T-helper 2 cell treated with Interferon-gamma antibody and Interleukin-4, amounts not matched to agents 5 μg/mL and 100 μg/mL, for 36 hours (primary cell): ENCODE results near the gene NOTCH2.
"Not testable (repeated sequence)": the region's sequence is repeated elsewhere in the genome, so short reads cannot be mapped to it uniquely, and the experiment has no call there.

Experiments used
- DNase-seq: peaks from one replicate; pipeline ENCODE4 v3.0.0; 2021; ENCODE audit warnings: low spot score
- H3K27ac Mint-ChIP-seq: one replicate; pipeline ENCODE4 v1.8.0; 2021; ENCODE audit warnings: mild to moderate bottlenecking, mixed read lengths
- H3K27me3 Mint-ChIP-seq: one replicate; pipeline ENCODE4 v1.8.0; 2021; ENCODE audit warnings: low read depth, mixed read lengths
- H3K36me3 Mint-ChIP-seq: one replicate; pipeline ENCODE4 v1.8.0; 2021; ENCODE audit warnings: low read depth, mixed read lengths
- H3K4me1 Mint-ChIP-seq: one replicate; pipeline ENCODE4 v1.8.0; 2021; ENCODE audit warnings: low read depth, mixed read lengths
- H3K4me3 Mint-ChIP-seq: one replicate; pipeline ENCODE4 v1.8.0; 2022; ENCODE audit warnings: mild to moderate bottlenecking, moderate library complexity, mixed read lengths
- H3K9me3 Mint-ChIP-seq: one replicate; pipeline ENCODE4 v1.8.0; 2021; ENCODE audit warnings: mixed read lengths

The NOTCH2 gene

GRCh38 chr1:120001035-120001434, 68.4 kb downstream of the NOTCH2 start:
- not testable (repeated sequence) for DNase-seq, H3K27me3 Mint-ChIP-seq, H3K4me1 Mint-ChIP-seq, H3K27ac Mint-ChIP-seq, H3K9me3 Mint-ChIP-seq, H3K4me3 Mint-ChIP-seq
- H3K36me3 Mint-ChIP-seq, result peaks cover 17% of the 10 kb centered on the region

- H3K27me3 Mint-ChIP-seq, DNase-seq, H3K4me1 Mint-ChIP-seq, H3K9me3 Mint-ChIP-seq, H3K4me3 Mint-ChIP-seq, H3K27ac Mint-ChIP-seq: not testable (repeated sequence)
- H3K36me3 Mint-ChIP-seq, result peaks cover 11% of the 10 kb centered on the region
Observed at GRCh38 chr1:119996731-119997312, 72.6 kb downstream of the NOTCH2 start.

GRCh38 chr1:119995975-119996374, 73.5 kb downstream of the NOTCH2 start:
- H3K9me3 Mint-ChIP-seq, H3K27me3 Mint-ChIP-seq, H3K4me1 Mint-ChIP-seq, H3K36me3 Mint-ChIP-seq, H3K27ac Mint-ChIP-seq, DNase-seq, H3K4me3 Mint-ChIP-seq: not testable (repeated sequence)

GRCh38 chr1:119988306-119989062, 81.0 kb downstream of the NOTCH2 start:
- Mint-ChIP-seq H3K9me3 (no peaks in the 10 kb centered on the region), H3K4me1 (peaks cover 40% of the 10 kb centered on the region), H3K4me3 (peak overlapping the region; percentile 58), H3K36me3 (peaks cover 39% of the 10 kb centered on the region), H3K27me3 (no peaks in the 10 kb centered on the region), H3K27ac (peak overlapping the region; percentile 69)
- DNase-seq, result peak; percentile 23

GRCh38 chr1:119987686-119988085, 81.8 kb downstream of the NOTCH2 start:
- peak overlapping the region; percentile 69 for H3K27ac Mint-ChIP-seq
- H3K9me3 Mint-ChIP-seq, result no peaks in the 10 kb centered on the region

GRCh38 chr1:119987112-119987511, 82.3 kb downstream of the NOTCH2 start:
- no peak for DNase-seq
- H3K36me3 Mint-ChIP-seq, result peaks cover 43% of the 10 kb centered on the region
- peak overlapping the region; percentile 56 for H3K27ac Mint-ChIP-seq
- no peaks in the 10 kb centered on the region for H3K9me3 Mint-ChIP-seq
- peaks cover 42% of the 10 kb centered on the region for H3K4me1 Mint-ChIP-seq
- H3K4me3 Mint-ChIP-seq, result peak overlapping the region; percentile 13
- H3K27me3 Mint-ChIP-seq, result no peaks in the 10 kb centered on the region

More at GRCh38 chr1:119987686-119988085, 81.8 kb downstream of the NOTCH2 start:
- Mint-ChIP-seq H3K36me3 (peaks cover 41% of the 10 kb centered on the region), H3K27me3 (no peaks in the 10 kb centered on the region), H3K4me1 (peaks cover 40% of the 10 kb centered on the region), H3K4me3 (peak overlapping the region; percentile 58)
- DNase-seq, result no peak

GRCh38 chr1:119986007-119986497, 83.4 kb downstream of the NOTCH2 start:
- H3K36me3 Mint-ChIP-seq, result peaks cover 47% of the 10 kb centered on the region
- no peaks in the 10 kb centered on the region for H3K27me3 Mint-ChIP-seq
- H3K9me3 Mint-ChIP-seq, result no peaks in the 10 kb centered on the region
- H3K4me3 Mint-ChIP-seq, result no peak overlapping the region
- H3K27ac Mint-ChIP-seq, result no peak overlapping the region
- no peak for DNase-seq
- peaks cover 45% of the 10 kb centered on the region for H3K4me1 Mint-ChIP-seq

GRCh38 chr1:119984771-119985170, 84.7 kb downstream of the NOTCH2 start:
- no peaks in the 10 kb centered on the region for H3K27me3 Mint-ChIP-seq
- peaks cover 45% of the 10 kb centered on the region for H3K4me1 Mint-ChIP-seq
- H3K36me3 Mint-ChIP-seq, result peaks cover 47% of the 10 kb centered on the region
- no peaks in the 10 kb centered on the region for H3K9me3 Mint-ChIP-seq
- H3K4me3 Mint-ChIP-seq, result no peak overlapping the region
- no peak overlapping the region for H3K27ac Mint-ChIP-seq
- DNase-seq, result no peak

GRCh38 chr1:119981986-119982815, 87.3 kb downstream of the NOTCH2 start:
- H3K9me3 Mint-ChIP-seq, result no peaks in the 10 kb centered on the region
- DNase-seq, result no peak
- peaks cover 34% of the 10 kb centered on the region for H3K4me1 Mint-ChIP-seq
- H3K36me3 Mint-ChIP-seq, result peaks cover 40% of the 10 kb centered on the region
- H3K27me3 Mint-ChIP-seq, result no peaks in the 10 kb centered on the region
- H3K27ac Mint-ChIP-seq, result no peak overlapping the region
- H3K4me3 Mint-ChIP-seq, result no peak overlapping the region

- Mint-ChIP-seq H3K27ac (no peak overlapping the region), H3K36me3 (peaks cover 35% of the 10 kb centered on the region), H3K4me1 (peaks cover 27% of the 10 kb centered on the region), H3K4me3 (no peak overlapping the region), H3K27me3 (no peaks in the 10 kb centered on the region), H3K9me3 (no peaks in the 10 kb centered on the region)
- no peak for DNase-seq
Observed at GRCh38 chr1:119981496-119981895, 88.0 kb downstream of the NOTCH2 start.

GRCh38 chr1:119978018-119978505, 91.4 kb downstream of the NOTCH2 start:
- Mint-ChIP-seq H3K36me3 (peaks cover 24% of the 10 kb centered on the region), H3K9me3 (no peaks in the 10 kb centered on the region), H3K27me3 (no peaks in the 10 kb centered on the region), H3K27ac (no peak overlapping the region), H3K4me1 (peaks cover 19% of the 10 kb centered on the region), H3K4me3 (no peak overlapping the region)
- no peak for DNase-seq

GRCh38 chr1:119977113-119977736, 92.2 kb downstream of the NOTCH2 start:
- DNase-seq, H3K9me3 Mint-ChIP-seq, H3K27ac Mint-ChIP-seq, H3K4me3 Mint-ChIP-seq, H3K27me3 Mint-ChIP-seq: not testable (repeated sequence)
- H3K4me1 Mint-ChIP-seq, result peaks cover 19% of the 10 kb centered on the region
- peaks cover 23% of the 10 kb centered on the region for H3K36me3 Mint-ChIP-seq

- not testable (repeated sequence) for H3K4me3 Mint-ChIP-seq, DNase-seq, H3K9me3 Mint-ChIP-seq, H3K27ac Mint-ChIP-seq, H3K27me3 Mint-ChIP-seq
- Mint-ChIP-seq H3K4me1 (peaks cover 14% of the 10 kb centered on the region), H3K36me3 (peaks cover 27% of the 10 kb centered on the region)
Observed at GRCh38 chr1:119975582-119976254, 93.7 kb downstream of the NOTCH2 start.
